ENCODE data around the gene PRDM11.

Gene PRDM11

DNA sequence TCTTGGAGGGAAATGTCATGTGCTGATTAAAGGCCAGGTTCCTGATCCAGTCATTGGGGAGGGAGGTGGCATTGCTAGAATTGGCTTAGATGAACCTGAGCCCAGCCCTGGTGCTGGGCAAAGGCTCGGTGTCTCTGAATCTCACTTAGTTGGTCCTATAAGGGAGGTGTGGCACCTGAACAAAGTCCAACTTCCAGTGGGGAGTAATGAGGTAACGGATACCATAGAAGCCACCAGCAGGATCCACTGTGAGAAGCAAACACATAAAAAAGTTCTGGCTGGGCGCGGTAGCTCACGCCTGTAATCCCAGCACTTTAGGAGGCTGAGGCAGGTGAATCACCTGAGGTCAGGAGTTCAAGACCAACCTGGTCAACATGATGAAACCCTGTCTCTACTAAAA lies 26.6 kb downstream of the PRDM11 start:
- Histone ChIP-seq H3K9ac (ENCODE audit: low read depth, low read length) (no peak overlapping the region), H2AFZ (ENCODE audit: low read depth, low read length) (no peak overlapping the region), H3K4me3 (ENCODE audit: low read depth in 1 of 2, low read length in 2 of 2) (no peak overlapping the region), H3K36me3 (ENCODE audit: insufficient read depth, low read length) (no peaks in the 10 kb centered on the region), H3K79me2 (ENCODE audit: insufficient read depth, low read length) (no peaks in the 10 kb centered on the region), H3K4me2 (ENCODE audit: insufficient read depth, low read length) (no peak overlapping the region), H3K27me3 (ENCODE audit: insufficient read depth, low read length, poor library complexity) (no peaks in the 10 kb centered on the region), H3K4me1 (ENCODE audit: insufficient read depth, low read length) (no peaks in the 10 kb centered on the region), H3K9me3 (ENCODE audit: insufficient read depth, low read length, severe bottlenecking) (no peaks in the 10 kb centered on the region), H4K20me1 (ENCODE audit: insufficient read depth, low read length) (peaks cover 11% of the 10 kb centered on the region; the same call in 1 of the 2 replicates), H3K27ac (ENCODE audit: low read length) (no peak overlapping the region)
- DNase-seq = no peak
- ATAC-seq (ENCODE audit: insufficient read depth, low read depth) = no peak
- no peak for TF ChIP-seq EZH2 (IDR thresholded peaks at IDR 0.05; ENCODE audit: borderline replicate concordance, low read depth, low read length, severe bottlenecking)
- TF ChIP-seq, protein P1, sequence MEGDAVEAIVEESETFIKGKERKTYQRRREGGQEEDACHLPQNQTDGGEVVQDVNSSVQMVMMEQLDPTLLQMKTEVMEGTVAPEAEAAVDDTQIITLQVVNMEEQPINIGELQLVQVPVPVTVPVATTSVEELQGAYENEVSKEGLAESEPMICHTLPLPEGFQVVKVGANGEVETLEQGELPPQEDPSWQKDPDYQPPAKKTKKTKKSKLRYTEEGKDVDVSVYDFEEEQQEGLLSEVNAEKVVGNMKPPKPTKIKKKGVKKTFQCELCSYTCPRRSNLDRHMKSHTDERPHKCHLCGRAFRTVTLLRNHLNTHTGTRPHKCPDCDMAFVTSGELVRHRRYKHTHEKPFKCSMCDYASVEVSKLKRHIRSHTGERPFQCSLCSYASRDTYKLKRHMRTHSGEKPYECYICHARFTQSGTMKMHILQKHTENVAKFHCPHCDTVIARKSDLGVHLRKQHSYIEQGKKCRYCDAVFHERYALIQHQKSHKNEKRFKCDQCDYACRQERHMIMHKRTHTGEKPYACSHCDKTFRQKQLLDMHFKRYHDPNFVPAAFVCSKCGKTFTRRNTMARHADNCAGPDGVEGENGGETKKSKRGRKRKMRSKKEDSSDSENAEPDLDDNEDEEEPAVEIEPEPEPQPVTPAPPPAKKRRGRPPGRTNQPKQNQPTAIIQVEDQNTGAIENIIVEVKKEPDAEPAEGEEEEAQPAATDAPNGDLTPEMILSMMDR (IDR thresholded peaks at IDR 0.05; ENCODE audit: borderline replicate concordance, extremely low read depth, low read length, poor library complexity, severe bottlenecking) = no peak

DNA sequence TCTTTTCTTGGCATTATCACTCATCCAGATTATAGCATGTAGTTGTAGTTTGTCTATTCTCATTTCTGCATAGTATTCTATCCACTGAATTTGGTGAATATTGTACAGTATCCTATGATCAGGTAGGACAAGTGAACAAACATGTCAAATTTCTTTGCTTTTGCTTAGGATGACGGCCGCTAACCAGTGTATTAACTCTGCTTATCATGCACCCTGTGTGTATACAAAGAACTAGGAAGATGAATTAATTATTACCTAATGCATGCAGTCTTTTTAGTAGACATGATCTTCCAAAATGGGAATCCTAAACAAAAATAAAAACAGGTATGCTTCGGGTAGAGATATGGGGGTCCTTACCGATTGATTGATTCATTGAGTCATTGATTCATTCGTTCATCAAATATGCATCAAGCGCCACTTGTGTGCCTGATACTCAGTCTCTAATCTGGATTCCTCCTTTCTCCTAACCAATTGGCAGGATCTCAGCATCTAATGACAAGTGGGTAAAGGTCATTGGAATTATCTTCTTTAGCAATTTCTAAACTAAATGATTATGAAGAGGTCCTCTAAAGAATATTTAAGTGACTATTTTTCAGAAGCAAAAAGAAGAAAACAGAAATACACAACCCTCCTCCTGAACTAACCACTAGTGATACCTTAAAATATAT lies 27.9 kb downstream of the PRDM11 start:
- Histone ChIP-seq H3K4me1 (ENCODE audit: insufficient read depth, low read length) (no peaks in the 10 kb centered on the region), H3K4me2 (ENCODE audit: insufficient read depth, low read length) (no peak overlapping the region), H2AFZ (ENCODE audit: low read depth, low read length) (no peak overlapping the region), H3K27ac (ENCODE audit: low read length) (no peak overlapping the region), H3K9ac (ENCODE audit: low read depth, low read length) (no peak overlapping the region), H3K4me3 (ENCODE audit: low read depth in 1 of 2, low read length in 2 of 2) (no peak overlapping the region), H3K79me2 (ENCODE audit: insufficient read depth, low read length) (no peaks in the 10 kb centered on the region), H3K27me3 (ENCODE audit: insufficient read depth, low read length, poor library complexity) (no peaks in the 10 kb centered on the region), H4K20me1 (ENCODE audit: insufficient read depth, low read length) (peaks cover 11% of the 10 kb centered on the region; the same call in 1 of the 2 replicates), H3K36me3 (ENCODE audit: insufficient read depth, low read length) (no peaks in the 10 kb centered on the region), H3K9me3 (ENCODE audit: insufficient read depth, low read length, severe bottlenecking) (no peaks in the 10 kb centered on the region)
- DNase-seq (no peak), ATAC-seq (ENCODE audit: insufficient read depth, low read depth) (no peak)
- TF ChIP-seq, protein P1 (IDR thresholded peaks at IDR 0.05; ENCODE audit: borderline replicate concordance, extremely low read depth, low read length, poor library complexity, severe bottlenecking) = no peak
- no peak for TF ChIP-seq EZH2 (IDR thresholded peaks at IDR 0.05; ENCODE audit: borderline replicate concordance, low read depth, low read length, severe bottlenecking)

DNA sequence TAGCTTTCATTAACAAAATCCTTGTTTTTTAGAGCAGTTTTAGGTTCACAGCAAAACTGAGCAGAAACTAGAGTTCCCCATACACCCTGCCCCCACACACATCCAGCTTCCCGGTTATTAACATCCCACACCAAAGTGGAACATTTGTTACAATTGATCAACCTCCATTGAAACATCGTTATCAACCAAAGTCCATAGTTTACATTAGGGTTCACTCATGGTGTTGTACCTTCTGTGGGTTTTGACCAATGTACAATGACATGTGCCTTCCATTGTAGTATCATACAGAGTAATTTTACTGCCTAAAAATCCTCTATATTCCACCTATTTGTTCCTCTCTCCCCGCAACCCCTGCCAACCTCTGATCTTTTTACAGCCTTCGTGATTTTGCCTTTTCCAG lies 28.5 kb downstream of the PRDM11 start:
- DNase-seq = no peak
- no peak for TF ChIP-seq EZH2 (IDR thresholded peaks at IDR 0.05; ENCODE audit: borderline replicate concordance, low read depth, low read length, severe bottlenecking)
- TF ChIP-seq, protein P1 (IDR thresholded peaks at IDR 0.05; ENCODE audit: borderline replicate concordance, extremely low read depth, low read length, poor library complexity, severe bottlenecking) = no peak
- H4K20me1 ChIP-seq (ENCODE audit: insufficient read depth, low read length) = peaks cover 11% of the 10 kb centered on the region; the same call in 1 of the 2 replicates

More for the DNA sequence above, 28.5 kb downstream of the PRDM11 start:
- Histone ChIP-seq H3K4me2 (ENCODE audit: insufficient read depth, low read length) (no peak overlapping the region), H3K9me3 (ENCODE audit: insufficient read depth, low read length, severe bottlenecking) (no peaks in the 10 kb centered on the region), H3K36me3 (ENCODE audit: insufficient read depth, low read length) (no peaks in the 10 kb centered on the region), H2AFZ (ENCODE audit: low read depth, low read length) (no peak overlapping the region), H3K9ac (ENCODE audit: low read depth, low read length) (no peak overlapping the region), H3K79me2 (ENCODE audit: insufficient read depth, low read length) (no peaks in the 10 kb centered on the region), H3K4me3 (ENCODE audit: low read depth in 1 of 2, low read length in 2 of 2) (no peak overlapping the region), H3K4me1 (ENCODE audit: insufficient read depth, low read length) (no peaks in the 10 kb centered on the region), H3K27ac (ENCODE audit: low read length) (no peak overlapping the region), H3K27me3 (ENCODE audit: insufficient read depth, low read length, poor library complexity) (no peaks in the 10 kb centered on the region)
- no peak for ATAC-seq (ENCODE audit: insufficient read depth, low read depth)

All from DND-41 (cell line).